HEK293 (cell line): ENCODE results near the gene TFDP1.

Source experiments
- GLIS1 ChIP-seq: fragments of 450-650 bp; formaldehyde crosslinking; IDR thresholded peaks from 2 replicates; pipeline ENCODE4 v1.5.1; 2016; ENCODE audit warnings: missing biosample characterization, missing genetic modification characterization
- KLF9 ChIP-seq: fragments of 450-650 bp; formaldehyde crosslinking; IDR thresholded peaks from 2 replicates; pipeline ENCODE4 v1.5.1; 2016; ENCODE audit warnings: missing biosample characterization, missing genetic modification characterization, low read depth
- MZF1 ChIP-seq: fragments of 450-650 bp; formaldehyde crosslinking; IDR thresholded peaks from 2 replicates; pipeline ENCODE4 v1.5.1; 2017; ENCODE audit warnings: missing biosample characterization, missing genetic modification characterization, borderline replicate concordance
- SP7 ChIP-seq: fragments of 450-650 bp; formaldehyde crosslinking; IDR thresholded peaks from 2 replicates; pipeline ENCODE4 v1.5.1; 2016; ENCODE audit warnings: missing biosample characterization, missing genetic modification characterization
- TRIM28 ChIP-seq: IDR thresholded peaks from 2 replicates; pipeline ENCODE4 v1.6.1; 2011; ENCODE audit warnings: low read length, control low read depth, borderline replicate concordance
- ZBTB26 ChIP-seq: fragments of 450-650 bp; formaldehyde crosslinking; optimal IDR thresholded peaks from 2 replicates; pipeline ENCODE3; 2016; ENCODE audit warnings: missing biosample characterization, mild to moderate bottlenecking, missing genetic modification characterization
- ZBTB48 ChIP-seq: fragments of 450-650 bp; formaldehyde crosslinking; IDR thresholded peaks from 2 replicates; pipeline ENCODE4 v1.5.1; 2016; ENCODE audit warnings: missing biosample characterization, missing genetic modification characterization
- ZBTB7A ChIP-seq: fragments of 450-650 bp; formaldehyde crosslinking; IDR thresholded peaks from 2 replicates; pipeline ENCODE4 v1.5.1; 2016; ENCODE audit warnings: low read depth, missing biosample characterization, missing genetic modification characterization
- ZBTB8A ChIP-seq: fragments of 450-650 bp; formaldehyde crosslinking; IDR thresholded peaks from 2 replicates; pipeline ENCODE4 v1.5.1; 2016; ENCODE audit warnings: missing biosample characterization, missing genetic modification characterization
- ZEB2 ChIP-seq: fragments of 450-650 bp; formaldehyde crosslinking; IDR thresholded peaks from 2 replicates; pipeline ENCODE4 v1.5.1; 2016; ENCODE audit warnings: missing biosample characterization, missing genetic modification characterization
- ZFP69B ChIP-seq: fragments of 450-650 bp; formaldehyde crosslinking; IDR thresholded peaks from 2 replicates; pipeline ENCODE4 v1.5.1; 2016; ENCODE audit warnings: missing biosample characterization, missing genetic modification characterization
- ZIC2 ChIP-seq: fragments of 450-650 bp; formaldehyde crosslinking; IDR thresholded peaks from 2 replicates; pipeline ENCODE4 v1.5.1; 2016; ENCODE audit warnings: missing biosample characterization, missing genetic modification characterization
- ZNF121 ChIP-seq: fragments of 450-650 bp; formaldehyde crosslinking; IDR thresholded peaks from 2 replicates; pipeline ENCODE4 v1.5.1; 2016; ENCODE audit warnings: missing biosample characterization, missing genetic modification characterization
- ZNF174 ChIP-seq: fragments of 450-650 bp; formaldehyde crosslinking; IDR thresholded peaks from 2 replicates; pipeline ENCODE4 v1.5.0; 2017; ENCODE audit warnings: missing biosample characterization, mild to moderate bottlenecking, missing genetic modification characterization
- ZNF214 ChIP-seq: fragments of 450-650 bp; formaldehyde crosslinking; IDR thresholded peaks from 2 replicates; pipeline ENCODE4 v1.5.1; 2017; ENCODE audit warnings: missing biosample characterization, mild to moderate bottlenecking, missing genetic modification characterization, borderline replicate concordance
- ZNF394 ChIP-seq: fragments of 450-650 bp; formaldehyde crosslinking; IDR thresholded peaks from 2 replicates; pipeline ENCODE4 v1.5.1; 2016; ENCODE audit warnings: missing biosample characterization, missing genetic modification characterization, mild to moderate bottlenecking, moderate library complexity, borderline replicate concordance
- ZNF510 ChIP-seq: fragments of 450-650 bp; formaldehyde crosslinking; IDR thresholded peaks from 2 replicates; pipeline ENCODE4 v1.5.1; 2018; ENCODE audit warnings: mild to moderate bottlenecking, missing genetic modification characterization, missing biosample characterization; ENCODE audit not compliant: insufficient replicate concordance
- ZNF521 ChIP-seq: fragments of 450-650 bp; formaldehyde crosslinking; IDR thresholded peaks from 2 replicates; pipeline ENCODE4 v1.5.1; 2017; ENCODE audit warnings: missing biosample characterization, mild to moderate bottlenecking, missing genetic modification characterization
- ZNF530 ChIP-seq: fragments of 450-650 bp; formaldehyde crosslinking; IDR thresholded peaks from 2 replicates; pipeline ENCODE4 v1.5.1; 2016; ENCODE audit warnings: low read depth, missing biosample characterization, missing genetic modification characterization
- ZNF558 ChIP-seq: fragments of 450-650 bp; formaldehyde crosslinking; IDR thresholded peaks from 2 replicates; pipeline ENCODE4 v1.5.1; 2016; ENCODE audit warnings: missing biosample characterization, missing genetic modification characterization
- ZNF596 ChIP-seq: fragments of 450-650 bp; IDR thresholded peaks from 2 replicates; pipeline ENCODE4 v1.5.0; 2018; ENCODE audit warnings: missing biosample characterization, mild to moderate bottlenecking, missing genetic modification characterization, moderate library complexity
- ZNF623 ChIP-seq: fragments of 450-650 bp; formaldehyde crosslinking; IDR thresholded peaks from 2 replicates; pipeline ENCODE4 v1.5.1; 2016; ENCODE audit warnings: missing biosample characterization, missing genetic modification characterization
- ZNF629 ChIP-seq: fragments of 450-650 bp; formaldehyde crosslinking; IDR thresholded peaks from 2 replicates; pipeline ENCODE4 v1.5.1; 2017; ENCODE audit warnings: missing biosample characterization, missing genetic modification characterization
- ZNF654 ChIP-seq: fragments of 450-650 bp; formaldehyde crosslinking; IDR thresholded peaks from 2 replicates; pipeline ENCODE4 v1.5.1; 2016; ENCODE audit warnings: low read depth, missing biosample characterization, missing genetic modification characterization
- ZNF704 ChIP-seq: fragments of 450-650 bp; formaldehyde crosslinking; IDR thresholded peaks from 2 replicates; pipeline ENCODE4 v1.5.1; 2016; ENCODE audit warnings: missing biosample characterization, missing genetic modification characterization
- ZNF747 ChIP-seq: fragments of 450-650 bp; formaldehyde crosslinking; IDR thresholded peaks from 2 replicates; pipeline ENCODE4 v1.5.1; 2016; ENCODE audit warnings: missing biosample characterization, missing genetic modification characterization
- ZNF76 ChIP-seq: fragments of 450-650 bp; formaldehyde crosslinking; IDR thresholded peaks from 2 replicates; pipeline ENCODE4; 2016; ENCODE audit warnings: low read depth, missing biosample characterization, missing genetic modification characterization, borderline replicate concordance
- ZNF791 ChIP-seq: fragments of 450-650 bp; formaldehyde crosslinking; IDR thresholded peaks from 2 replicates; pipeline ENCODE4 v1.5.1; 2016; ENCODE audit warnings: missing biosample characterization, missing genetic modification characterization
- ZNF837 ChIP-seq: fragments of 450-650 bp; formaldehyde crosslinking; IDR thresholded peaks from 2 replicates; pipeline ENCODE4 v1.5.1; 2016; ENCODE audit warnings: missing biosample characterization, missing genetic modification characterization
- TF ChIP-seq, protein P1 (sequence below): fragments of 450-650 bp; formaldehyde crosslinking; IDR thresholded peaks from 2 replicates; pipeline ENCODE4 v1.5.1; 2017; ENCODE audit warnings: missing biosample characterization, missing genetic modification characterization
- TF ChIP-seq, protein P2 (sequence below): fragments of 450-650 bp; IDR thresholded peaks from 2 replicates; pipeline ENCODE4 v1.5.1; 2018; ENCODE audit warnings: missing biosample characterization, missing genetic modification characterization
- TF ChIP-seq, protein P3 (sequence below): fragments of 450-650 bp; formaldehyde crosslinking; conservative IDR thresholded peaks from 2 replicates; pipeline ENCODE4 v1.5.1; 2016; ENCODE audit warnings: low read depth, missing biosample characterization, missing genetic modification characterization

Gene TFDP1

GRCh38 chr13:113584205-113584869, at the start of gene TFDP1 (continued):
- TF ChIP-seq ZNF121 (0 out of 2 replicates have a peak, but pooled peaks have one; percentile 43), ZBTB48 (tag by site-specific recombination) (peak; percentile 79), ZBTB7A (tag by site-specific recombination) (peak; percentile 41; the same call in 1 of the 2 replicates), ZEB2 (tag by site-specific recombination) (peak; percentile 51; the same call in 1 of the 2 replicates), ZNF747 (tag by site-specific recombination) (no peak), ZBTB26 (peak; percentile 98), TRIM28 (no peak), ZNF76 (peak; percentile 42; the same call in 1 of the 2 replicates), ZNF791 (tag by site-specific recombination) (no peak), MZF1 (tag by site-specific recombination) (no peak), ZNF521 (no peak), ZNF530 (tag by site-specific recombination) (no peak), GLIS1 (tag by site-specific recombination) (peak; percentile 89), KLF9 (tag by site-specific recombination) (peak; percentile 42), ZNF629 (tag by site-specific recombination) (no peak), ZNF596 (no peak), ZNF174 (tag by site-specific recombination) (no peak), ZFP69B (tag by site-specific recombination) (no peak), ZNF837 (tag by site-specific recombination) (no peak), ZNF214 (no peak), ZIC2 (peak; percentile 41; the same call in 1 of the 2 replicates), ZNF623 (no peak), ZNF558 (tag by site-specific recombination) (no peak), ZBTB8A (tag by site-specific recombination) (peak; percentile 65), SP7 (tag by site-specific recombination) (peak; percentile 58), ZNF654 (tag by site-specific recombination) (no peak), ZNF510 (no peak), ZNF394 (tag by site-specific recombination) (peak; percentile 98), ZNF704 (tag by site-specific recombination) (no peak)
- TF ChIP-seq, protein P1, sequence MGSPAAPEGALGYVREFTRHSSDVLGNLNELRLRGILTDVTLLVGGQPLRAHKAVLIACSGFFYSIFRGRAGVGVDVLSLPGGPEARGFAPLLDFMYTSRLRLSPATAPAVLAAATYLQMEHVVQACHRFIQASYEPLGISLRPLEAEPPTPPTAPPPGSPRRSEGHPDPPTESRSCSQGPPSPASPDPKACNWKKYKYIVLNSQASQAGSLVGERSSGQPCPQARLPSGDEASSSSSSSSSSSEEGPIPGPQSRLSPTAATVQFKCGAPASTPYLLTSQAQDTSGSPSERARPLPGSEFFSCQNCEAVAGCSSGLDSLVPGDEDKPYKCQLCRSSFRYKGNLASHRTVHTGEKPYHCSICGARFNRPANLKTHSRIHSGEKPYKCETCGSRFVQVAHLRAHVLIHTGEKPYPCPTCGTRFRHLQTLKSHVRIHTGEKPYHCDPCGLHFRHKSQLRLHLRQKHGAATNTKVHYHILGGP: no peak
- TF ChIP-seq, protein P2, sequence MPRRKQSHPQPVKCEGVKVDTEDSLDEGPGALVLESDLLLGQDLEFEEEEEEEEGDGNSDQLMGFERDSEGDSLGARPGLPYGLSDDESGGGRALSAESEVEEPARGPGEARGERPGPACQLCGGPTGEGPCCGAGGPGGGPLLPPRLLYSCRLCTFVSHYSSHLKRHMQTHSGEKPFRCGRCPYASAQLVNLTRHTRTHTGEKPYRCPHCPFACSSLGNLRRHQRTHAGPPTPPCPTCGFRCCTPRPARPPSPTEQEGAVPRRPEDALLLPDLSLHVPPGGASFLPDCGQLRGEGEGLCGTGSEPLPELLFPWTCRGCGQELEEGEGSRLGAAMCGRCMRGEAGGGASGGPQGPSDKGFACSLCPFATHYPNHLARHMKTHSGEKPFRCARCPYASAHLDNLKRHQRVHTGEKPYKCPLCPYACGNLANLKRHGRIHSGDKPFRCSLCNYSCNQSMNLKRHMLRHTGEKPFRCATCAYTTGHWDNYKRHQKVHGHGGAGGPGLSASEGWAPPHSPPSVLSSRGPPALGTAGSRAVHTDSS: peak; percentile 90
- TF ChIP-seq, protein P3, sequence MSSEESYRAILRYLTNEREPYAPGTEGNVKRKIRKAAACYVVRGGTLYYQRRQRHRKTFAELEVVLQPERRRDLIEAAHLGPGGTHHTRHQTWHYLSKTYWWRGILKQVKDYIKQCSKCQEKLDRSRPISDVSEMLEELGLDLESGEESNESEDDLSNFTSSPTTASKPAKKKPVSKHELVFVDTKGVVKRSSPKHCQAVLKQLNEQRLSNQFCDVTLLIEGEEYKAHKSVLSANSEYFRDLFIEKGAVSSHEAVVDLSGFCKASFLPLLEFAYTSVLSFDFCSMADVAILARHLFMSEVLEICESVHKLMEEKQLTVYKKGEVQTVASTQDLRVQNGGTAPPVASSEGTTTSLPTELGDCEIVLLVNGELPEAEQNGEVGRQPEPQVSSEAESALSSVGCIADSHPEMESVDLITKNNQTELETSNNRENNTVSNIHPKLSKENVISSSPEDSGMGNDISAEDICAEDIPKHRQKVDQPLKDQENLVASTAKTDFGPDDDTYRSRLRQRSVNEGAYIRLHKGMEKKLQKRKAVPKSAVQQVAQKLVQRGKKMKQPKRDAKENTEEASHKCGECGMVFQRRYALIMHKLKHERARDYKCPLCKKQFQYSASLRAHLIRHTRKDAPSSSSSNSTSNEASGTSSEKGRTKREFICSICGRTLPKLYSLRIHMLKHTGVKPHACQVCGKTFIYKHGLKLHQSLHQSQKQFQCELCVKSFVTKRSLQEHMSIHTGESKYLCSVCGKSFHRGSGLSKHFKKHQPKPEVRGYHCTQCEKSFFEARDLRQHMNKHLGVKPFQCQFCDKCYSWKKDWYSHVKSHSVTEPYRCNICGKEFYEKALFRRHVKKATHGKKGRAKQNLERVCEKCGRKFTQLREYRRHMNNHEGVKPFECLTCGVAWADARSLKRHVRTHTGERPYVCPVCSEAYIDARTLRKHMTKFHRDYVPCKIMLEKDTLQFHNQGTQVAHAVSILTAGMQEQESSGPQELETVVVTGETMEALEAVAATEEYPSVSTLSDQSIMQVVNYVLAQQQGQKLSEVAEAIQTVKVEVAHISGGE: no peak
